ENCODE data around the gene LPP.

LPP gene

DNA sequence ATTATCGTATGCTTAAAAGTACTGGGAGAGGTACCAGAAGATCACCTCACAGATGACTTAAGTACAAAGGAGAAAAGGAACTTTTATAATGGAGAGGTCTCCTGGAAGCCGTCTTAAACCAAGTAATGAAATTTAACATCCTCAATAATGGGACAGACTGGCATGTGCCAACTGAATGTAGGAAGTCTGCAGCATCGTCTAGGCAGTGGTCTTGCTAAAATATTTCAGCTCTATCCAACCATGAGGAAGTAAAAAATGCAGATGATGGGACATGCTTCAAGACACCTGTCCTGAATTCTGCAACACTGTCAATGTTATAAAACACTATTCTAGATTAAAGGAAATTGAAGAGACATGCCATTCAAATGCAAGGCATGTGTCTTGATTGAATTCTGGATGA, 559.0 kb downstream of the LPP start:
- POLR2A ChIA-PET, result no interaction called here
- no peak for DNase-seq (ENCODE audit: extremely low spot score)
- CTCF ChIA-PET, result interaction anchor here (1.2 kb wide), 1 partner anchor 36 kb away, joined by 3 read pairs; no protein-coding TSS in a partner anchor
- no peak for TF ChIP-seq CTBP1 (IDR thresholded peaks at IDR 0.05; ENCODE audit: borderline replicate concordance)
- no peak for TF ChIP-seq LEF1 (IDR thresholded peaks at IDR 0.05; ENCODE audit: borderline replicate concordance)
- TF ChIP-seq FOXM1 (IDR thresholded peaks at IDR 0.05; ENCODE audit: borderline replicate concordance), result no peak
- no peak for TF ChIP-seq FOXK2 (IDR thresholded peaks at IDR 0.05)
- no peak for TF ChIP-seq FOXA1 (IDR thresholded peaks at IDR 0.05)
- TF ChIP-seq SP1 (IDR thresholded peaks at IDR 0.05), result no peak
- TF ChIP-seq BHLHE40 (IDR thresholded peaks at IDR 0.05; ENCODE audit: borderline replicate concordance), result no peak
- TF ChIP-seq PKNOX1 (IDR thresholded peaks at IDR 0.05), result no peak
- TF ChIP-seq L3MBTL2 (conservative IDR thresholded peaks at IDR 0.05), result no peak
- TF ChIP-seq ZNF384 (IDR thresholded peaks at IDR 0.05), result no peak
- no peak for TF ChIP-seq HDGF (IDR thresholded peaks at IDR 0.05; ENCODE audit: borderline replicate concordance)
- no peak for TF ChIP-seq SUZ12 (IDR thresholded peaks at IDR 0.05)
- TF ChIP-seq ARNT (IDR thresholded peaks at IDR 0.05), result no peak
- TF ChIP-seq TARDBP (IDR thresholded peaks at IDR 0.05), result no peak
- TF ChIP-seq NFRKB (IDR thresholded peaks at IDR 0.05), result no peak
- TF ChIP-seq ELF4 (IDR thresholded peaks at IDR 0.05), result no peak

GRCh38 chr3:188719545-188719944, 565.6 kb downstream of the LPP start:
- POLR2A ChIA-PET, result no interaction called here
- CTCF ChIA-PET, result no interaction called here
- DNase-seq (ENCODE audit: extremely low spot score), result no peak
- TF ChIP-seq BHLHE40 (IDR thresholded peaks at IDR 0.05; ENCODE audit: borderline replicate concordance), result no peak
- no peak for TF ChIP-seq FOXA1 (IDR thresholded peaks at IDR 0.05)
- TF ChIP-seq NFRKB (IDR thresholded peaks at IDR 0.05), result no peak
- no peak for TF ChIP-seq L3MBTL2 (conservative IDR thresholded peaks at IDR 0.05)

GRCh38 chr3:188720215-188720614, 566.3 kb downstream of the LPP start:
- CTCF ChIA-PET, result no interaction called here
- POLR2A ChIA-PET, result no interaction called here
- DNase-seq (ENCODE audit: extremely low spot score), result no peak
- TF ChIP-seq HDGF (IDR thresholded peaks at IDR 0.05; ENCODE audit: borderline replicate concordance) (no peak), BHLHE40 (IDR thresholded peaks at IDR 0.05; ENCODE audit: borderline replicate concordance) (no peak), TARDBP (IDR thresholded peaks at IDR 0.05) (no peak), FOXA1 (IDR thresholded peaks at IDR 0.05) (no peak), ELF4 (IDR thresholded peaks at IDR 0.05) (no peak)

GRCh38 chr3:188720636-188721035, 566.7 kb downstream of the LPP start:
- ChIA-PET POLR2A (no interaction called here), CTCF (no interaction called here)
- DNase-seq (ENCODE audit: extremely low spot score), result no peak
- no peak for TF ChIP-seq HDGF (IDR thresholded peaks at IDR 0.05; ENCODE audit: borderline replicate concordance)
- no peak for TF ChIP-seq SP1 (IDR thresholded peaks at IDR 0.05)
- no peak for TF ChIP-seq CTBP1 (IDR thresholded peaks at IDR 0.05; ENCODE audit: borderline replicate concordance)
- TF ChIP-seq BHLHE40 (IDR thresholded peaks at IDR 0.05; ENCODE audit: borderline replicate concordance), result no peak
- no peak for TF ChIP-seq LEF1 (IDR thresholded peaks at IDR 0.05; ENCODE audit: borderline replicate concordance)
- TF ChIP-seq PKNOX1 (IDR thresholded peaks at IDR 0.05), result no peak
- no peak for TF ChIP-seq FOXK2 (IDR thresholded peaks at IDR 0.05)
- TF ChIP-seq TARDBP (IDR thresholded peaks at IDR 0.05), result no peak
- no peak for TF ChIP-seq NFRKB (IDR thresholded peaks at IDR 0.05)
- no peak for TF ChIP-seq ZNF384 (IDR thresholded peaks at IDR 0.05)
- no peak for TF ChIP-seq ELF4 (IDR thresholded peaks at IDR 0.05)
- no peak for TF ChIP-seq FOXA1 (IDR thresholded peaks at IDR 0.05)

- POLR2A ChIA-PET, result no interaction called here
- DNase-seq (ENCODE audit: extremely low spot score), result no peak
- TF ChIP-seq BHLHE40 (IDR thresholded peaks at IDR 0.05; ENCODE audit: borderline replicate concordance), result no peak
- TF ChIP-seq SP1 (IDR thresholded peaks at IDR 0.05), result no peak
- TF ChIP-seq FOXM1 (IDR thresholded peaks at IDR 0.05; ENCODE audit: borderline replicate concordance), result no peak
- no peak for TF ChIP-seq FOXA1 (IDR thresholded peaks at IDR 0.05)
- TF ChIP-seq HDGF (IDR thresholded peaks at IDR 0.05; ENCODE audit: borderline replicate concordance), result no peak
- no peak for TF ChIP-seq TARDBP (IDR thresholded peaks at IDR 0.05)
- no peak for TF ChIP-seq FOXK2 (IDR thresholded peaks at IDR 0.05)
- TF ChIP-seq ELF4 (IDR thresholded peaks at IDR 0.05), result no peak
- no peak for TF ChIP-seq L3MBTL2 (conservative IDR thresholded peaks at IDR 0.05)
- TF ChIP-seq ZNF384 (IDR thresholded peaks at IDR 0.05), result no peak
- TF ChIP-seq LEF1 (IDR thresholded peaks at IDR 0.05; ENCODE audit: borderline replicate concordance), result no peak
- no peak for TF ChIP-seq SUZ12 (IDR thresholded peaks at IDR 0.05)
- TF ChIP-seq CTBP1 (IDR thresholded peaks at IDR 0.05; ENCODE audit: borderline replicate concordance), result no peak
- CTCF ChIA-PET, result no interaction called here
Measured at GRCh38 chr3:188721312-188721711, 567.4 kb downstream of the LPP start.

DNA sequence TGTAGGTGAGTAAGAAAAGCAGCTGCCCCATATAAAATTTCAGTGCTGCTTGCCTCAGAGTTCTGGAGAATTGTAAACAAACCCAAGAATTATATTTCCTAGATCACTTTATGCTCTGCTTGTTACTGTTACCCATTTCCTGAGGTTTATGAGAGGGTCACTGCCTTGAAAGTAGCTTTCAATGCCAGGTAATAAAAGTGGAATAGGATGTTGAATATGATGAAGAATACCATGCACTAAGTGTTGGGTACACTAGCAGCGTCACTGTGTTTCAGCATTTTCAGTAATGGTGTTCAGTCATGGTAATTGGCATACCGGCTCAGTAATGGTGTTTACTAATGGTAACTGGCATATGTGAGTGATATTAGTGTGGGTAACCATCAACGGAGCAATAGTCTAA, 568.0 kb downstream of the LPP start:
- DNase-seq (ENCODE audit: extremely low spot score), result no peak
- ChIA-PET CTCF (no interaction called here), POLR2A (no interaction called here)
- no peak for TF ChIP-seq FOXM1 (IDR thresholded peaks at IDR 0.05; ENCODE audit: borderline replicate concordance)
- no peak for TF ChIP-seq NFRKB (IDR thresholded peaks at IDR 0.05)
- no peak for TF ChIP-seq BHLHE40 (IDR thresholded peaks at IDR 0.05; ENCODE audit: borderline replicate concordance)
- TF ChIP-seq FOXK2 (IDR thresholded peaks at IDR 0.05), result no peak
- no peak for TF ChIP-seq FOXA1 (IDR thresholded peaks at IDR 0.05)

DNA sequence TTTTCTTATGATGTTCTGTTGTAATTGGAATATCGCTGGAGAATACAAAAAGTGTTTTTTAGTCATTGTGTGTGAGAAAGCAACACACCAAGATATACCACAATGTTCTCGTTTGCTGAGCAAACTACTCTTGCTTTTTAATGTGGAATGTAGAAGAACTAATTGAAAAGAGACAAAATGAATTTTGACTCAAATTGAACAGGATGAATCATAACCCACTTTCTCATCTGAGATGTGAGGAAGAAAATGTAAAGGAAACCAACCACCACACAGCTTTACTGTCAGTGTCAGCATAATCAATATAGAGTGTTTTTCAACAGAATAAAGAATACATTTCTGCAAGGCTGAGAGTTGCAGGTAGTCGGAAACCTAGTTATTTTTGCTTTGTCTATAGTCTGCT, 569.0 kb downstream of the LPP start:
- TF ChIP-seq SUZ12 (IDR thresholded peaks at IDR 0.05), result no peak
- no peak for TF ChIP-seq NFRKB (IDR thresholded peaks at IDR 0.05)
- no peak for TF ChIP-seq CTBP1 (IDR thresholded peaks at IDR 0.05; ENCODE audit: borderline replicate concordance)
- TF ChIP-seq FOXK2 (IDR thresholded peaks at IDR 0.05), result no peak
- TF ChIP-seq LEF1 (IDR thresholded peaks at IDR 0.05; ENCODE audit: borderline replicate concordance), result no peak
- TF ChIP-seq SP1 (IDR thresholded peaks at IDR 0.05), result no peak
- TF ChIP-seq FOXM1 (IDR thresholded peaks at IDR 0.05; ENCODE audit: borderline replicate concordance), result no peak
- no peak for TF ChIP-seq TARDBP (IDR thresholded peaks at IDR 0.05)
- no peak for TF ChIP-seq ARNT (IDR thresholded peaks at IDR 0.05)
- TF ChIP-seq PKNOX1 (IDR thresholded peaks at IDR 0.05), result no peak
- TF ChIP-seq HDGF (IDR thresholded peaks at IDR 0.05; ENCODE audit: borderline replicate concordance), result no peak
- TF ChIP-seq ZNF384 (IDR thresholded peaks at IDR 0.05), result no peak
- ChIA-PET POLR2A (no interaction called here), CTCF (no interaction called here)
- no peak for DNase-seq (ENCODE audit: extremely low spot score)
